ENCODE results near the gene STRAP.

- TF ChIP-seq, protein P1, sequence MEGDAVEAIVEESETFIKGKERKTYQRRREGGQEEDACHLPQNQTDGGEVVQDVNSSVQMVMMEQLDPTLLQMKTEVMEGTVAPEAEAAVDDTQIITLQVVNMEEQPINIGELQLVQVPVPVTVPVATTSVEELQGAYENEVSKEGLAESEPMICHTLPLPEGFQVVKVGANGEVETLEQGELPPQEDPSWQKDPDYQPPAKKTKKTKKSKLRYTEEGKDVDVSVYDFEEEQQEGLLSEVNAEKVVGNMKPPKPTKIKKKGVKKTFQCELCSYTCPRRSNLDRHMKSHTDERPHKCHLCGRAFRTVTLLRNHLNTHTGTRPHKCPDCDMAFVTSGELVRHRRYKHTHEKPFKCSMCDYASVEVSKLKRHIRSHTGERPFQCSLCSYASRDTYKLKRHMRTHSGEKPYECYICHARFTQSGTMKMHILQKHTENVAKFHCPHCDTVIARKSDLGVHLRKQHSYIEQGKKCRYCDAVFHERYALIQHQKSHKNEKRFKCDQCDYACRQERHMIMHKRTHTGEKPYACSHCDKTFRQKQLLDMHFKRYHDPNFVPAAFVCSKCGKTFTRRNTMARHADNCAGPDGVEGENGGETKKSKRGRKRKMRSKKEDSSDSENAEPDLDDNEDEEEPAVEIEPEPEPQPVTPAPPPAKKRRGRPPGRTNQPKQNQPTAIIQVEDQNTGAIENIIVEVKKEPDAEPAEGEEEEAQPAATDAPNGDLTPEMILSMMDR (IDR thresholded peaks at IDR 0.05; ENCODE audit: insufficient read depth, low read length): no peak
- TF ChIP-seq POLR2AphosphoS5 (IDR thresholded peaks at IDR 0.05; ENCODE audit: low read depth) (no peak), GABPA (IDR thresholded peaks at IDR 0.05; ENCODE audit: low read depth) (no peak)
- TF ChIP-seq, protein P2, sequence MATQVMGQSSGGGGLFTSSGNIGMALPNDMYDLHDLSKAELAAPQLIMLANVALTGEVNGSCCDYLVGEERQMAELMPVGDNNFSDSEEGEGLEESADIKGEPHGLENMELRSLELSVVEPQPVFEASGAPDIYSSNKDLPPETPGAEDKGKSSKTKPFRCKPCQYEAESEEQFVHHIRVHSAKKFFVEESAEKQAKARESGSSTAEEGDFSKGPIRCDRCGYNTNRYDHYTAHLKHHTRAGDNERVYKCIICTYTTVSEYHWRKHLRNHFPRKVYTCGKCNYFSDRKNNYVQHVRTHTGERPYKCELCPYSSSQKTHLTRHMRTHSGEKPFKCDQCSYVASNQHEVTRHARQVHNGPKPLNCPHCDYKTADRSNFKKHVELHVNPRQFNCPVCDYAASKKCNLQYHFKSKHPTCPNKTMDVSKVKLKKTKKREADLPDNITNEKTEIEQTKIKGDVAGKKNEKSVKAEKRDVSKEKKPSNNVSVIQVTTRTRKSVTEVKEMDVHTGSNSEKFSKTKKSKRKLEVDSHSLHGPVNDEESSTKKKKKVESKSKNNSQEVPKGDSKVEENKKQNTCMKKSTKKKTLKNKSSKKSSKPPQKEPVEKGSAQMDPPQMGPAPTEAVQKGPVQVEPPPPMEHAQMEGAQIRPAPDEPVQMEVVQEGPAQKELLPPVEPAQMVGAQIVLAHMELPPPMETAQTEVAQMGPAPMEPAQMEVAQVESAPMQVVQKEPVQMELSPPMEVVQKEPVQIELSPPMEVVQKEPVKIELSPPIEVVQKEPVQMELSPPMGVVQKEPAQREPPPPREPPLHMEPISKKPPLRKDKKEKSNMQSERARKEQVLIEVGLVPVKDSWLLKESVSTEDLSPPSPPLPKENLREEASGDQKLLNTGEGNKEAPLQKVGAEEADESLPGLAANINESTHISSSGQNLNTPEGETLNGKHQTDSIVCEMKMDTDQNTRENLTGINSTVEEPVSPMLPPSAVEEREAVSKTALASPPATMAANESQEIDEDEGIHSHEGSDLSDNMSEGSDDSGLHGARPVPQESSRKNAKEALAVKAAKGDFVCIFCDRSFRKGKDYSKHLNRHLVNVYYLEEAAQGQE (IDR thresholded peaks at IDR 0.05; ENCODE audit: insufficient replicate concordance, low read depth): no peak
Measured at GRCh38 chr12:15859116-15859515, 23.1 kb upstream of the STRAP start.
